ENCODE results near the gene TTC6.

The TTC6 gene

GRCh38 chr14:37598747-37599506 is 3.5 kb downstream of the TTC6 start:
- DNase-seq: no peak

GRCh38 chr14:37599507-37600368 is 4.3 kb downstream of the TTC6 start:
- no peak for DNase-seq

GRCh38 chr14:37600880-37601741 is 5.7 kb downstream of the TTC6 start:
- no peak for DNase-seq

- no peak for DNase-seq
Measured at GRCh38 chr14:37601865-37602264, 6.4 kb downstream of the TTC6 start.

GRCh38 chr14:37602605-37603453 is 7.4 kb downstream of the TTC6 start:
- no peak for DNase-seq

- no peak for DNase-seq
Measured at GRCh38 chr14:37603688-37604251, 8.3 kb downstream of the TTC6 start.

- no peak for DNase-seq
Measured at GRCh38 chr14:37606678-37607077, 11.2 kb downstream of the TTC6 start.

- no peak for DNase-seq
Measured at GRCh38 chr14:37608649-37609048, 13.2 kb downstream of the TTC6 start.

- no peak for DNase-seq
Measured at GRCh38 chr14:37610945-37611523, 15.6 kb downstream of the TTC6 start.

GRCh38 chr14:37615582-37616289 is 20.3 kb downstream of the TTC6 start:
- no peak for DNase-seq

- DNase-seq: no peak
Measured at GRCh38 chr14:37616853-37617252, 21.4 kb downstream of the TTC6 start.

GRCh38 chr14:37617864-37618365 is 22.5 kb downstream of the TTC6 start:
- no peak for DNase-seq

GRCh38 chr14:37618498-37619028 is 23.1 kb downstream of the TTC6 start:
- no peak for DNase-seq

- DNase-seq: no peak
Measured at GRCh38 chr14:37620856-37621255, 25.4 kb downstream of the TTC6 start.

- no peak for DNase-seq
Measured at GRCh38 chr14:37622231-37622923, 26.9 kb downstream of the TTC6 start.

- no peak for DNase-seq
Measured at GRCh38 chr14:37623426-37623951, 28.1 kb downstream of the TTC6 start.

- no peak for DNase-seq
Measured at GRCh38 chr14:37623971-37624370, 28.5 kb downstream of the TTC6 start.

- DNase-seq: no peak
Measured at GRCh38 chr14:37625597-37626595, 30.5 kb downstream of the TTC6 start.

Data from activated CD4-positive, alpha-beta T cell treated with anti-CD3 and anti-CD28 coated beads, Interleukin-10, Interleukin-2, amounts not matched to agents 100 ng/mL and 50 ng/mL, durations not matched to agents 16 hours and 8 hours (primary cell).